Transverse colon (tissue), 3 donors: ENCODE measurements around the gene PTPRA.

Experiments used
- CTCF ChIP-seq, 5 experiments: fragments of 200-600 bp in 3 of 5; fragments of 450-650 bp in 2 of 5; sonication (generic) in 3 of 5; IDR thresholded peaks; 1 replicate in 2 of 5; 2 replicates in 3 of 5; pipeline ENCODE4 v1.5.1; 2016 to 2017; ENCODE audit warnings: antibody characterized with exemption in 5 of 5, inconsistent platforms in 3 of 5, mild to moderate bottlenecking in 2 of 5, moderate library complexity in 1 of 5
- EP300 ChIP-seq: sonication (generic); formaldehyde crosslinking; IDR thresholded peaks from one replicate; pipeline ENCODE4 v1.6.1; 2017; ENCODE audit warnings: antibody characterized with exemption, low read depth
- POLR2A ChIP-seq: fragments of 450-650 bp; IDR thresholded peaks from one replicate; pipeline ENCODE4 v1.6.1; 2016; ENCODE audit warnings: antibody characterized with exemption, mild to moderate bottlenecking, moderate library complexity

- no peak for TF ChIP-seq CTCF (IDR thresholded peaks at IDR 0.05)
- TF ChIP-seq EP300, result no peak
- TF ChIP-seq POLR2A, result no peak
Measured at GRCh38 chr20:3043322-3043721, 170.0 kb downstream of the PTPRA start, which contains the start of gene GNRH2.
